Measurements from ENCODE around the gene LOXL3. TPM values are rescaled to one million over a fixed set of nuclear protein-coding genes. Genes with fewer than 3 reads are reported as not detected.

Gene LOXL3
- polyA plus RNA-seq, 1 donor (not counting 4 experiments of a cell fraction or from before 2014, with no cell fraction given): 0.21 TPM

GRCh38 chr2:74497777-74498499, 55.8 kb downstream of the LOXL3 start:
- Histone ChIP-seq H3K27ac (ENCODE audit: control insufficient read depth, insufficient read depth, low read length) (no peak overlapping the region), H3K9me3 (ENCODE audit: control insufficient read depth, low read depth, low read length) (no peaks in the 10 kb centered on the region), H3K4me2 (ENCODE audit: control insufficient read depth, extremely low read depth, insufficient read depth, low read depth, low read length) (peak overlapping the region; percentile 69), H3K9ac (ENCODE audit: control insufficient read depth, extremely low read depth, insufficient read depth, low read length) (no peak overlapping the region), H3K27me3 (ENCODE audit: control insufficient read depth, extremely low read depth, insufficient read depth, low read length) (peaks cover 41% of the 10 kb centered on the region), H3K4me1 (ENCODE audit: control insufficient read depth, extremely low read depth, insufficient read depth, low read length) (peaks cover 26% of the 10 kb centered on the region), H3K36me3 (ENCODE audit: control insufficient read depth in 2 of 2, extremely low read depth in 1 of 2, insufficient read depth in 2 of 2, low read length in 2 of 2) (peaks cover 8% of the 10 kb centered on the region in 2 experiments), H3K79me2 (ENCODE audit: control insufficient read depth, insufficient read depth, low read length) (no peaks in the 10 kb centered on the region), H2AFZ (ENCODE audit: control insufficient read depth, low read length) (peak overlapping the region; percentile 30), H4K20me1 (ENCODE audit: control insufficient read depth, extremely low read depth, insufficient read depth, low read length) (no peaks in the 10 kb centered on the region), H3K9me1 (ENCODE audit: control insufficient read depth, extremely low read depth, insufficient read depth, low read length) (no peaks in the 10 kb centered on the region), H3K4me3 (ENCODE audit: control insufficient read depth in 2 of 3, extremely low read depth in 1 of 3, insufficient read depth in 2 of 3, low read depth in 1 of 3, low read length in 3 of 3) (peak overlapping the region; percentile 15 to 57 (median 25))
- dilution Hi-C loops (cut with MboI; ENCODE audit: extremely low pct_ligation_motif_present, low sequenced_read_pairs): no loop called here
- DNase-seq (ENCODE audit: low read depth, low spot score): no peak
- no peak for FAIRE-seq
- no peak for TF ChIP-seq EZH2 (IDR thresholded peaks at IDR 0.05; ENCODE audit: low read length)
- TF ChIP-seq CTCF (optimal IDR thresholded peaks at IDR 0.05 in 1 of 3, IDR thresholded peaks at IDR 0.05 in 1 of 3, conservative IDR thresholded peaks at IDR 0.05 in 1 of 3; ENCODE audit: extremely low read depth in 1 of 3, insufficient read depth in 2 of 3, low read length in 3 of 3): no peak

- H3K27me3 ChIP-seq (ENCODE audit: control insufficient read depth, extremely low read depth, insufficient read depth, low read length): peaks cover 38% of the 10 kb centered on the region
- no peak overlapping the region for H3K9ac ChIP-seq (ENCODE audit: control insufficient read depth, extremely low read depth, insufficient read depth, low read length)
- peaks cover 18% of the 10 kb centered on the region for H3K4me1 ChIP-seq (ENCODE audit: control insufficient read depth, extremely low read depth, insufficient read depth, low read length)
- H3K79me2 ChIP-seq (ENCODE audit: control insufficient read depth, insufficient read depth, low read length): no peaks in the 10 kb centered on the region
- peaks cover 12 to 15% of the 10 kb centered on the region in 2 experiments for H3K36me3 ChIP-seq (ENCODE audit: control insufficient read depth in 2 of 2, extremely low read depth in 1 of 2, insufficient read depth in 2 of 2, low read length in 2 of 2)
- no peak overlapping the region for H2AFZ ChIP-seq (ENCODE audit: control insufficient read depth, low read length)
- peak overlapping the region; percentile 69 for H3K4me2 ChIP-seq (ENCODE audit: control insufficient read depth, extremely low read depth, insufficient read depth, low read depth, low read length)
- H4K20me1 ChIP-seq (ENCODE audit: control insufficient read depth, extremely low read depth, insufficient read depth, low read length): no peaks in the 10 kb centered on the region
- no peak for FAIRE-seq
- no peaks in the 10 kb centered on the region for H3K9me3 ChIP-seq (ENCODE audit: control insufficient read depth, low read depth, low read length)
- no peak overlapping the region for H3K4me3 ChIP-seq (ENCODE audit: control insufficient read depth in 2 of 3, extremely low read depth in 1 of 3, insufficient read depth in 2 of 3, low read depth in 1 of 3, low read length in 3 of 3)
- no peak overlapping the region for H3K27ac ChIP-seq (ENCODE audit: control insufficient read depth, insufficient read depth, low read length)
- no peaks in the 10 kb centered on the region for H3K9me1 ChIP-seq (ENCODE audit: control insufficient read depth, extremely low read depth, insufficient read depth, low read length)
- TF ChIP-seq CTCF (optimal IDR thresholded peaks at IDR 0.05 in 1 of 3, IDR thresholded peaks at IDR 0.05 in 1 of 3, conservative IDR thresholded peaks at IDR 0.05 in 1 of 3; ENCODE audit: extremely low read depth in 1 of 3, insufficient read depth in 2 of 3, low read length in 3 of 3) (no peak), EZH2 (IDR thresholded peaks at IDR 0.05; ENCODE audit: low read length) (no peak)
- no peak for DNase-seq (ENCODE audit: low read depth, low spot score)
- dilution Hi-C loops (cut with MboI; ENCODE audit: extremely low pct_ligation_motif_present, low sequenced_read_pairs): no loop called here
Observed at GRCh38 chr2:74496997-74497776, 56.6 kb downstream of the LOXL3 start.

Measured in keratinocyte (primary cell).